Neural cell (in vitro differentiated cells): Measurements from ENCODE around the gene SLC38A5. TPM values are rescaled to one million over a fixed set of nuclear protein-coding genes. Genes with fewer than 3 reads are reported as not detected.

ENCODE experiments used
- H2AFZ ChIP-seq: fragments of 200-600, 300-800 bp; sonication (generic), shearing (Covaris generic); 2 replicates; pipeline ENCODE4 v1.6.0; 2014; ENCODE audit warnings: low read depth, mild to moderate bottlenecking, antibody characterized with exemption, low read length, moderate library complexity
- H3F3A ChIP-seq: fragments of 200-600 bp; shearing (Covaris generic); 2 replicates; pipeline ENCODE4 v1.6.1; 2016; ENCODE audit warnings: mild to moderate bottlenecking, moderate library complexity, mixed read lengths, antibody characterized with exemption, low read length; ENCODE audit not compliant: insufficient read depth, poor library complexity, severe bottlenecking
- H3K27ac ChIP-seq: fragments of 200-600, 300-800 bp; sonication (generic), shearing (Covaris generic); 2 replicates; pipeline ENCODE4 v1.5.1; 2014; ENCODE audit warnings: mild to moderate bottlenecking, low read length, moderate library complexity
- H3K27me3 ChIP-seq: fragments of 300-800, 200-600 bp; sonication (generic), shearing (Covaris generic); 2 replicates; pipeline ENCODE4 v1.6.0; 2014; ENCODE audit warnings: mild to moderate bottlenecking, low read depth, low read length, moderate library complexity; ENCODE audit not compliant: insufficient read depth
- H3K36me3 ChIP-seq: fragments of 300-800, 200-600 bp; sonication (generic), shearing (Covaris generic); 2 replicates; pipeline ENCODE4 v1.5.1; 2014; ENCODE audit warnings: mild to moderate bottlenecking, antibody characterized with exemption, low read length, moderate library complexity; ENCODE audit not compliant: insufficient read depth
- H3K4me2 ChIP-seq: fragments of 300-800, 200-600 bp; sonication (generic), shearing (Covaris generic); 2 replicates; pipeline ENCODE4 v1.6.0; 2014; ENCODE audit warnings: mild to moderate bottlenecking, low read length
- H3K4me3 ChIP-seq: fragments of 300-800, 200-600 bp; sonication (generic), shearing (Covaris generic); 2 replicates; pipeline ENCODE4 v1.5.1; 2014; ENCODE audit warnings: mild to moderate bottlenecking, low read length, moderate library complexity
- H3K79me2 ChIP-seq: fragments of 200-600 bp; shearing (Covaris generic); replicated peaks from 2 replicates; pipeline ENCODE4 v1.6.0; 2014; ENCODE audit warnings: mild to moderate bottlenecking, low read length, moderate library complexity; ENCODE audit not compliant: insufficient read depth
- H3K9ac ChIP-seq: fragments of 300-800, 200-600 bp; sonication (generic), shearing (Covaris generic); 2 replicates; pipeline ENCODE4 v1.6.1; 2016; ENCODE audit warnings: mild to moderate bottlenecking, low read length, mixed read lengths
- H3K9me2 ChIP-seq: fragments of 200-600 bp; shearing (Covaris generic); 2 replicates; pipeline ENCODE4 v1.6.1; 2016; ENCODE audit warnings: mild to moderate bottlenecking, low read length, mixed read lengths; ENCODE audit not compliant: insufficient read depth
- H3K9me3 ChIP-seq: fragments of 200-600, 300-800 bp; sonication (generic), shearing (Covaris generic); 2 replicates; pipeline ENCODE4 v1.6.1; 2016; ENCODE audit warnings: mild to moderate bottlenecking, mixed run types, low read length, moderate library complexity, mixed read lengths
- H4K20me1 ChIP-seq: fragments of 200-600 bp; shearing (Covaris generic); 2 replicates; pipeline ENCODE4 v1.6.1; 2016; ENCODE audit warnings: mild to moderate bottlenecking, mixed run types; ENCODE audit not compliant: insufficient read depth
- CTCF ChIP-seq: fragments of 450-650 bp; IDR thresholded peaks from 2 replicates; pipeline ENCODE4 v1.5.1; 2014; ENCODE audit warnings: antibody characterized with exemption, mild to moderate bottlenecking, moderate library complexity; ENCODE audit not compliant: poor library complexity, severe bottlenecking
- EP300 ChIP-seq: fragments of 450-650 bp; conservative IDR thresholded peaks from 2 replicates; pipeline ENCODE4 v1.6.1; 2014; ENCODE audit warnings: antibody characterized with exemption, mild to moderate bottlenecking, moderate library complexity; ENCODE audit not compliant: poor library complexity, severe bottlenecking
- EZH2 ChIP-seq: fragments of 200-600, 300-800 bp; shearing (Covaris generic), sonication (generic); IDR thresholded peaks from 2 replicates; pipeline ENCODE4 v1.6.1; 2014; ENCODE audit warnings: antibody characterized with exemption, low read length, borderline replicate concordance, mild to moderate bottlenecking; ENCODE audit not compliant: insufficient read depth, poor library complexity, severe bottlenecking
- MXI1 ChIP-seq: fragments of 450-650 bp; conservative IDR thresholded peaks from 2 replicates; pipeline ENCODE4 v1.6.1; 2014; ENCODE audit warnings: antibody characterized with exemption, mild to moderate bottlenecking; ENCODE audit not compliant: poor library complexity, severe bottlenecking
- POLR2AphosphoS5 ChIP-seq: IDR thresholded peaks from 2 replicates; pipeline ENCODE4 v1.6.1; 2012
- RAD21 ChIP-seq: fragments of 450-650 bp; conservative IDR thresholded peaks from 2 replicates; pipeline ENCODE4 v1.6.1; 2014; ENCODE audit warnings: antibody characterized with exemption, mild to moderate bottlenecking, moderate library complexity
- REST ChIP-seq: IDR thresholded peaks from 2 replicates; pipeline ENCODE4 v1.6.1; 2012; ENCODE audit warnings: borderline replicate concordance
- SMC3 ChIP-seq: fragments of 450-650 bp; conservative IDR thresholded peaks from 2 replicates; pipeline ENCODE4 v1.6.1; 2014; ENCODE audit warnings: antibody characterized with exemption, mild to moderate bottlenecking, moderate library complexity; ENCODE audit not compliant: poor library complexity
- TAF1 ChIP-seq: IDR thresholded peaks from 2 replicates; pipeline ENCODE4 v1.6.1; 2012; ENCODE audit warnings: low read depth
- polyA plus RNA-seq: library from polyadenylated mRNA; depleted of rRNA; stranded (reverse); fragments of >200 nt; gene quantifications from 2 replicates; pipeline ENCODE4 v1.2.3, GENCODE V29; 2014

SLC38A5 gene
- polyA plus RNA-seq, 1 donor from 2014 or later: 0.48 TPM

GRCh38 chrX:48460031-48460430, 10.0 kb downstream of the SLC38A5 start:
- no peaks in the 10 kb centered on the region for H3K9me3 ChIP-seq
- no peak overlapping the region for H3K4me2 ChIP-seq
- no peak overlapping the region for H3K27ac ChIP-seq
- no peak overlapping the region for H2AFZ ChIP-seq
- TF ChIP-seq CTCF (no peak), MXI1 (no peak), TAF1 (no peak), REST (no peak), EZH2 (no peak), POLR2AphosphoS5 (no peak), SMC3 (no peak), RAD21 (no peak), EP300 (no peak)
- H3K9ac ChIP-seq: no peak overlapping the region
- H3K9me2 ChIP-seq: no peaks in the 10 kb centered on the region
- H4K20me1 ChIP-seq: no peaks in the 10 kb centered on the region
- H3K79me2 ChIP-seq: no peaks in the 10 kb centered on the region
- H3K36me3 ChIP-seq: no peaks in the 10 kb centered on the region
- no peaks in the 10 kb centered on the region for H3F3A ChIP-seq
- H3K4me3 ChIP-seq: no peak overlapping the region
- no peaks in the 10 kb centered on the region for H3K27me3 ChIP-seq

GRCh38 chrX:48459483-48459882, 10.6 kb downstream of the SLC38A5 start:
- H3K36me3 ChIP-seq: no peaks in the 10 kb centered on the region
- H3K27ac ChIP-seq: no peak overlapping the region
- no peak overlapping the region for H3K4me2 ChIP-seq
- no peaks in the 10 kb centered on the region for H3K27me3 ChIP-seq
- H3K4me3 ChIP-seq: no peak overlapping the region
- no peaks in the 10 kb centered on the region for H4K20me1 ChIP-seq
- no peaks in the 10 kb centered on the region for H3K79me2 ChIP-seq
- H3K9ac ChIP-seq: no peak overlapping the region
- H2AFZ ChIP-seq: no peak overlapping the region
- TF ChIP-seq TAF1 (no peak), SMC3 (no peak)
- H3K9me2 ChIP-seq: no peaks in the 10 kb centered on the region
- H3F3A ChIP-seq: no peaks in the 10 kb centered on the region
- H3K9me3 ChIP-seq: no peaks in the 10 kb centered on the region

GRCh38 chrX:48458711-48459110, 11.3 kb downstream of the SLC38A5 start:
- Histone ChIP-seq H3K79me2 (no peaks in the 10 kb centered on the region), H3K4me3 (no peak overlapping the region), H3K27ac (no peak overlapping the region), H3K4me2 (no peak overlapping the region), H3K27me3 (no peaks in the 10 kb centered on the region), H2AFZ (no peak overlapping the region), H3K9ac (no peak overlapping the region), H3K9me3 (no peaks in the 10 kb centered on the region), H3K36me3 (no peaks in the 10 kb centered on the region), H3K9me2 (no peaks in the 10 kb centered on the region), H4K20me1 (no peaks in the 10 kb centered on the region), H3F3A (no peaks in the 10 kb centered on the region)
- TF ChIP-seq SMC3: no peak
- TF ChIP-seq MXI1: no peak
- no peak for TF ChIP-seq POLR2AphosphoS5
- TF ChIP-seq RAD21: no peak
- TF ChIP-seq REST: no peak
- TF ChIP-seq EP300: no peak
- TF ChIP-seq TAF1: no peak
- no peak for TF ChIP-seq EZH2
- no peak for TF ChIP-seq CTCF
